HAP-1 (cell line): Measurements from ENCODE around the gene GOLGA6L6.
"Not testable (repeated sequence)": the region's sequence is repeated elsewhere in the genome, so short reads cannot be mapped to it uniquely, and the experiment has no call there.

Experiments used
- DNase-seq, 2 experiments: peaks; one replicate each; pipeline ENCODE4 v3.0.0-alpha.2; 2016 to 2020; ENCODE audit warnings: low spot score in 2 of 2
- H3K27me3 ChIP-seq: fragments of 250-450 bp; sonication (Bioruptor Pico); 2 replicates; pipeline ENCODE4 v1.5.1; 2020; ENCODE audit warnings: low read depth, mild to moderate bottlenecking, moderate library complexity
- H3K36me3 ChIP-seq: fragments of 250-450 bp; sonication (Bioruptor Pico); replicated peaks from 2 replicates; pipeline ENCODE4 v1.5.1; 2020; ENCODE audit warnings: mild to moderate bottlenecking
- H3K4me1 ChIP-seq: fragments of 250-450 bp; sonication (Bioruptor Pico); 2 replicates; pipeline ENCODE4 v1.5.1; 2020; ENCODE audit warnings: mild to moderate bottlenecking
- H3K4me3 ChIP-seq: fragments of 250-450 bp; sonication (Bioruptor Pico); 2 replicates; pipeline ENCODE4 v1.5.1; 2020; ENCODE audit warnings: mild to moderate bottlenecking, moderate library complexity
- H3K9me3 ChIP-seq: fragments of 250-450 bp; sonication (Bioruptor Pico); 2 replicates; pipeline ENCODE4 v1.5.1; 2020; ENCODE audit warnings: mild to moderate bottlenecking, moderate library complexity
- in situ Hi-C: fragments of 300-500 bp; cut with MboI; formaldehyde crosslinking; loops from 3 replicates; pipeline ENCODE4 v1.14.3; 2020; ENCODE audit warnings: low sequenced_read_pairs, inconsistent platforms, mixed read lengths

GOLGA6L6 gene

DNA sequence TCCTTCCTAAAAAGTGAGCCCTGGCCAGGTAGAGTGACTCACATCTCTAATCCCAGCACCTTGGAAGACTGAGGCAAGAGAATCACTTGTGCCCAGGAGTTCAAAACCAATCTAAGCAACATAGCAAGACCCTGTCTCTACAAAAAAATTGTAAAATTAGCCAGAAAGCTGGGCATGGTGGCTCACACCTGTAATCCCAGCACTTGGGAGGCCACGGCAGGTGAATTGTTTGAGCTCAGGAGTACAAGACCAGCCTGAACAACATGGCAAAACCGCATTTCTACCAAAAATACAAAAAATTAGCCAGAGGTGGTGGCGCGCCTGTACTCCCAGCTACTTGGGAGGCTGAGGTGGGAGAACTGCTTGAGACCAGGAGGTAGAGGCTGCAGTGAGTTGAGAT, 49.0 kb downstream of the GOLGA6L6 start:
- H3K4me1 ChIP-seq, in situ Hi-C loops, DNase-seq, H3K4me3 ChIP-seq, H3K27me3 ChIP-seq, H3K36me3 ChIP-seq, H3K9me3 ChIP-seq: not testable (repeated sequence)

DNA sequence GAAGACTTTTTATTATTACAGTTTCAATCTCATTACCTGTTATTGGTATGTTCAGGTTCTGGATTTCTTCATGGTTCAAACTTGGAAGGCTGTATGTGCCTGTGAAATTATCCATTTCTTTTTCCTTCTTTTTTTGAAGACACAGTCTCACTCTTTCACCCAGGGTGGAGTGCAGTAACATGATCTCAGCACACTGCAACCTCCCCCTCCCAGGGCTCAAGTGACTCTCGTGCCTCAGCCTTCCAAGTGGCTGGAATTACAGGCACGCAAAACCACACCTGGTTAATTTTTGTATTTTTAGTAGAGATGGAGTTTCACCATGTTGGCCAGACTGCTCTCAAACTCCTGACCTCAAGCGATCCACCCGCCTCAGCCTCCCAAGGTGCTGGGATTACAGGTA, 52.3 kb downstream of the GOLGA6L6 start:
- H3K9me3 ChIP-seq, DNase-seq, H3K4me3 ChIP-seq, H3K4me1 ChIP-seq, H3K36me3 ChIP-seq, H3K27me3 ChIP-seq, in situ Hi-C loops: not testable (repeated sequence)
